K562 (cell line): Measurements from ENCODE around the gene CDYL.

Experiments
- CREB1 ChIP-seq, 2 experiments: sonication (generic) in 1 of 2; formaldehyde crosslinking in 1 of 2; IDR thresholded peaks; 2 replicates each; pipeline versions ENCODE4 v1.6.1 to v1.8.0; 2012 to 2022; ENCODE audit warnings: inconsistent platforms in 1 of 2, mild to moderate bottlenecking in 1 of 2, missing genetic modification reagents in 1 of 2, moderate library complexity in 1 of 2
- POLR2AphosphoS5 ChIP-seq: IDR thresholded peaks from 2 replicates; pipeline ENCODE4 v1.6.1; 2011; ENCODE audit warnings: mild to moderate bottlenecking, low read depth, low read length, moderate library complexity; ENCODE audit not compliant: control insufficient read depth, insufficient read depth
- RAD21 ChIP-seq, 2 experiments: fragments of 250-450 bp in 1 of 2; fragments of 450-650 bp in 1 of 2; sonication (Bioruptor Pico) in 1 of 2; formaldehyde crosslinking in 1 of 2; IDR thresholded peaks in 1 of 2; conservative IDR thresholded peaks in 1 of 2; 2 replicates each; pipeline versions ENCODE4 v1.4.0 to v1.8.0; 2020 to 2022; ENCODE audit warnings: mild to moderate bottlenecking in 2 of 2, moderate library complexity in 1 of 2

- TF ChIP-seq RAD21 (CRISPR knock-in tag; conservative IDR thresholded peaks at IDR 0.05 in 1 of 2, IDR thresholded peaks at IDR 0.05 in 1 of 2), result no peak
- TF ChIP-seq CREB1 (IDR thresholded peaks at IDR 0.05), result no peak
- TF ChIP-seq CREB1 (CRISPR knock-in tag; IDR thresholded peaks at IDR 0.05), result no peak
- no peak for TF ChIP-seq POLR2AphosphoS5
These were observed 32.2 kb downstream of the CDYL start for GRCh38 chr6:4808396-4808795.
